NCI-H2196 treated with DMSO at 0.1 percent for 48 hours (cell line): Measurements from ENCODE around the gene LALBA.
"Not testable (repeated sequence)": the region's sequence is repeated elsewhere in the genome, so short reads cannot be mapped to it uniquely, and the experiment has no call there.

Experiments used
- DNase-seq: peaks from one replicate; lab custom pipeline; 2025; ENCODE audit not compliant: unreplicated experiment; lab: John Stamatoyannopoulos, UW

Gene LALBA

DNA sequence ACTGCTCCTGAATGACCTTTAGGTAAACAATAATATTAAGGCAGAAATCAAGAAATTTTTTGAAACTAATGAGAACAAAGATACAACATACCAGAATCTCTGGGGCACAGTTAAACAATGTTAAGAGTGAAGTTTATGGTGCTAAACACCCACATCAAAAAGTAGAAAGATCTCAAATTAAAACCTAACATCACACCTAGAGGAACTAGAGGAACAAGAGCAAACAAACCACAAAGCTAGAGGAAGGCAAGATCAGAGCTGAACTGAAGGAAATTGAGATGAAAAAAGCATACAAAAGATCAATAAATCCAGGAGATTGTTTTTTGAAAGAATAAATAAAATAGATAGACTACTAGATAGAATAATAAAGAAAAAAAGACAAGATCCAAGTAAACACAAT, 37.2 kb downstream of the LALBA start:
- DNase-seq: no peak

DNA sequence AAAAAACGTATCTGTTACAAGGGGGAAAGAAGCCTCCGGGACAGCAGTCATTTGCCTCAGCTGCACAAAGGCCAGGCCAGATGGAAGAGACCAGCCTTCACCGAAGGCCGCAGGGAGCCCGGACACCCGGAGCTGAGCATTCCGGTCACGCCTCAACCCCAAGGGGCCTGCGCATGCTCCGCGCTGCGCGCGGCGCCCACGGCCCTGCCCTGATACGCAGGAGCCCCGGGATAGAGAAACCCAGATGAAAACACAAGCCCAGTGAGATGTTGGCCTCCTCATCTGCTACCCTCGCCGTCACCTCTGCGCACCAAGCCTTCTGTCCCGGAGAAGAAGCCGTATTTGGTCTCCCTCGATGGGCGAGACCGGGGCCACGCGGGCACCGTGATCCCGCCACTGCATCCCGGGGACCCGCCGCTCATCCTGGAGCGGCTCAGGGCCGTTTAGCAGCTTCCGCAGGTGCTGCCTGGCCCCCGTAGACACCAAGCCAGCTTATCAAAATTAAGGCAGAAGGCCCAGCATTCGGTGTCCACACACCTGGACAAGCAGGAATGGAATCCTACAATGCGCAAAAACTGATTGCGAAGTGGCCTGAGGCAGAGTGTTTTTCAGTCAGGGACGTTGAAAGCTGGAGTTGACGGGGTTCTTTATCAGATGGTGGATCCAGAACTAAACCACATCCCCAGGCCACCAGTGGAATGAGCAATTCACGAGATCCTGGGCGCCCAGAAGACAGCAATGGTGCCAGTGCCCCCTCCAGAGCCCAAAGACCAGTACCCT, 41.8 kb downstream of the LALBA start:
- DNase-seq: no peak

- no peak for DNase-seq
These were observed 44.5 kb downstream of the LALBA start, which contains the start of gene OR8S1 for GRCh38 chr12:48525332-48525731. OR8S1 (plus strand) TSS chr12:48525632; CDS start chr12:48525632, 0 bp downstream.

DNA sequence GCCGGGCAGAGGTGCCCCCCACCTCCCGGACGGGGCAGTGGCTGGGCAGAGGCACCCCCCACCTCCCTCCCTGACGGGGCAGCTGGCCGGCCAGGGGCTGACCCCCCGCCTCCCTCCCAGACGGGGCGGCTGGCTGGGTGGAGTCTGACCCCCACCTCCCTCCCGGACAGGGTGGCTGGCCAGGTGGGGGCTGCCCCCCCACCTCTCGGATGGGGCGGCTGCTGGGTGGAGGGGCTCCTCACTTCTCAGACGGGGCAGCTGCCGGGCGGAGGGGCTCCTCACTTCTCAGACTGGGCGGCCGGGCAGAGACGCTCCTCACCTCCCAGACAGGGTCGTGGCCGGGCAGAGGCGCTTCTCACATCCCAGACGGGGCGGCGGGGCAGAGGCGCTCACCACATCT, 49.5 kb downstream of the LALBA start:
- DNase-seq: not testable (repeated sequence)
